B cell (primary cell): ENCODE measurements around the gene EPB41.
"Not testable (repeated sequence)": the region's sequence is repeated elsewhere in the genome, so short reads cannot be mapped to it uniquely, and the experiment has no call there.

ENCODE experiments used
- EZH2 ChIP-seq: IDR thresholded peaks from 2 replicates; pipeline ENCODE4 v1.6.1; 2012; ENCODE audit warnings: borderline replicate concordance, low read depth, mild to moderate bottlenecking, moderate library complexity, low read length; ENCODE audit not compliant: insufficient read depth, poor library complexity, severe bottlenecking
- TF ChIP-seq, protein P1 (sequence below): fragments of 200-600 bp; IDR thresholded peaks from one replicate; pipeline ENCODE4 v1.8.0; 2022; ENCODE audit warnings: antibody characterized with exemption, mild to moderate bottlenecking

DNA sequence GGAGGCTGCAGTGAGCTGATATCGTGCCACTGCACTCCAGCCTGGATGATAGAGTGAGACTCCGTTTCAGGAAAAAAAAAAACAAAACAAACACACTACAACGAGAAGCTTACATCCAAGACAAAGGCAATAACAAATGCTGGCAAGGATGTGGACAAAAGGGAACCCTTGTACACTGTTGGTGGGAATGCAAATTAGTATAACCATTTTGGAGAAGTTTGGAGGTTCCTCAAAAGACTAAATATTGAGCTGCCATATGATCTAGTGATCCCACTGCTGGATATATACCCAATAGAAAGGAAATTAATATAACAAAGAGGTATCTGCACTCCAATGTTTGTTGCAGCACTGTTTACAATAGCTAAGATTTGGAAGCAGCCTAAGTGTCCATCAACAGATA, 29.2 kb downstream of the EPB41 start:
- TF ChIP-seq, protein P1, sequence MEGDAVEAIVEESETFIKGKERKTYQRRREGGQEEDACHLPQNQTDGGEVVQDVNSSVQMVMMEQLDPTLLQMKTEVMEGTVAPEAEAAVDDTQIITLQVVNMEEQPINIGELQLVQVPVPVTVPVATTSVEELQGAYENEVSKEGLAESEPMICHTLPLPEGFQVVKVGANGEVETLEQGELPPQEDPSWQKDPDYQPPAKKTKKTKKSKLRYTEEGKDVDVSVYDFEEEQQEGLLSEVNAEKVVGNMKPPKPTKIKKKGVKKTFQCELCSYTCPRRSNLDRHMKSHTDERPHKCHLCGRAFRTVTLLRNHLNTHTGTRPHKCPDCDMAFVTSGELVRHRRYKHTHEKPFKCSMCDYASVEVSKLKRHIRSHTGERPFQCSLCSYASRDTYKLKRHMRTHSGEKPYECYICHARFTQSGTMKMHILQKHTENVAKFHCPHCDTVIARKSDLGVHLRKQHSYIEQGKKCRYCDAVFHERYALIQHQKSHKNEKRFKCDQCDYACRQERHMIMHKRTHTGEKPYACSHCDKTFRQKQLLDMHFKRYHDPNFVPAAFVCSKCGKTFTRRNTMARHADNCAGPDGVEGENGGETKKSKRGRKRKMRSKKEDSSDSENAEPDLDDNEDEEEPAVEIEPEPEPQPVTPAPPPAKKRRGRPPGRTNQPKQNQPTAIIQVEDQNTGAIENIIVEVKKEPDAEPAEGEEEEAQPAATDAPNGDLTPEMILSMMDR = not testable (repeated sequence)
- TF ChIP-seq EZH2 = not testable (repeated sequence)
